NCI-H128 (cell line): Measurements from ENCODE around the gene NOC2L.
"Not testable (repeated sequence)": the region's sequence is repeated elsewhere in the genome, so short reads cannot be mapped to it uniquely, and the experiment has no call there.

Experiments
- DNase-seq: peaks from one replicate; lab custom pipeline; 2025; ENCODE audit not compliant: unreplicated experiment; lab: John Stamatoyannopoulos, UW

NOC2L gene

DNA sequence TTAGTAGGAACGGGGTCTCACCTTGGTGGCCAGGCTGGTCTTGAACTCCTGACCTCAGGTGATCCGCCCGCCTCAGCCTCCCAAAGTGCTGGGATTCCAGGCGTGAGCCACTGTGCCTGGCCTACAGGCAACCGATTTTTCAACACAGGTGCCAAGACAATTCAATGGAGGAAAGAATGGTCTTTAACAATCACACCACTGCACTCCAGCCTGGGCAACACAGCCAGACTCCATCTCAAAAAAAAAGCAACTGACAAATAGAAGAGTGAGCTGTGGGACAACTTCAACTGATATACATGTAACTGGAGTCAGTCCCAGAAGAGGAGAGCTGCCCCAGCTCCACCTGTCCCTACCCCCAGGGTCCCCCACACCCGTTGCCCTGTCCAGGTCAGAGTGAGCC lies 35.5 kb upstream of the NOC2L start:
- not testable (repeated sequence) for DNase-seq

- DNase-seq, result no peak
These were observed 34.4 kb upstream of the NOC2L start for GRCh38 chr1:993379-993995.

DNA sequence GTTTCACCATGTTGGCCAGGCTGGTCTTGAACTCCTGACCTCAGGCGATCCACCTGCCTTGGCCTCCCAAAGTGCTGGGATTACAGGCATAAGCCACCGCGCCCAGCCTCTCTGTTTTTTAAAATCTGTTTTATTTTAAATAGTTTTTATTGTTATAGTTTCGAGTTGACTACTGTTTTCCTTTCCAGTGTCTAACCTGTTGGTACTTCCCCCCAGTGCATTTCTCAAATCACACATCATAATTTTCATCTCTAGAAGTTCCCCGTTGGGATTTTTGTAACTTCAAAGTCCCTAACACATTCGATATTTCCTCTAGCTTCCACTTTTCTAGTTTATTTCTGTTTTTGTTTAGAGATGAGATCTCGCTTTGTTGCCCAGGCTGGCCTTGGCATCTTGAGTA lies 33.3 kb upstream of the NOC2L start:
- DNase-seq, result no peak

- no peak for DNase-seq
These were observed 32.8 kb upstream of the NOC2L start for GRCh38 chr1:991895-992294.

DNA sequence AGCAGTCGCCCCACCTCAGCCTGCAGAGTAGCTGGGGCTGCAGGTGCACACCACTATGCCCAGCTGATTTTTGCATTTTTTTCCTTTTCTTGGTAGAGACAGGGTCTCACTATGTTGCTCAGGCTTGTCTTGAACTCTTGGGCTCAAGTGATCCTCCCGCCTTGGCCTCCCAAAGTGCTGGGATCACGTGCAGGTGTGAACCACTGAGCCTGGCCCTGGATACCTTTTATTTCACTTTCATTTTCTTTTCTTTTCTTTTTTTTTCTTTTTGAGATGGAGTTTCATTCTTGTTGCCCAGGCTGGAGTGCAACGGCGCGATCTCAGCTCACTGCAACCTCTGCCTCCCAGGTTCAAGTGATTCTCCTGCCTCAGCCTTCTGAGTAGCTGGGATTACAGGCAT lies 32.2 kb upstream of the NOC2L start:
- not testable (repeated sequence) for DNase-seq

DNA sequence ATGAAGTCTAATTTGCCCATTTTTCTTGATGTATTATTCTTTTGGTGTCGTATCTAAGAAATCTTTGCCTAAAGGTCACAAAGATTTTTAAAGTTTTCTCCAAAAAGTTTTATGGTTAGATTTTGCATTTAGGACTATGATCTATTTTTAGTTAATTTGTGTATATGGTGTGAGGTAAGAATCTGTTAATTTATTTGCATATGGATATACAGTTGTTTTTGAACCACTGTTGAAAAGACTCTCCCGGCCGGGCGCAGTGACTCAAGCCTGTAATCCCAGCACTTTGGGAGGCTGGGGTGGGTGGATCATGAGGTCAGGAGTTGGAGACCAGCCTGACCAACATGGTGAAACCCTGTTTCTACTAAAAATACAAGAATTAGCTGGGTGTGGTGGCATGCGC lies 29.0 kb upstream of the NOC2L start:
- DNase-seq, result not testable (repeated sequence)

DNA sequence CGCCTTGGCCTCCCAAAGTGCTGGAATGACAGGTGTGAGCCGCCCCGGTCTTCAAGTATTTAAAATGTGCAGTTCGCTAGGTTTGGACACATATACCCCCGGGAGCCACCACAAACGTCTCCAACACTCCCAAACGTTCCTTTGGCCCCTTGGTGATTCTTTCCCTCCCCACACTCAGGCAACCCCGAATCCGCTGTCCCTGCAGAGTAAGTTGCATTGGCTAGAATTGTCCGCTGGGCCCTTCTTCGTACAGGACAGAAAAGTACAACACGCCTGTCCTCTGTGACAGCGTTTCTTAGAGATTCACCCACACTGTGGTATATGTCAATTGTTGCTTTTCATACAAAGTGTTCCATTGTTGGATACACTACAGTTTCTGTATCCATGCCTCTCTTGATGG lies 26.1 kb upstream of the NOC2L start:
- no peak for DNase-seq

- DNase-seq, result no peak
These were observed 25.4 kb upstream of the NOC2L start for GRCh38 chr1:984476-984814.

GRCh38 chr1:983798-984475 lies 24.9 kb upstream of the NOC2L start:
- no peak for DNase-seq

- no peak for DNase-seq
These were observed 23.8 kb upstream of the NOC2L start for GRCh38 chr1:982765-983436.

GRCh38 chr1:981955-982558 lies 23.0 kb upstream of the NOC2L start, which contains the start of gene PERM1:
Gene PERM1 (minus strand): TSS chr1:982093. CDS start chr1:981029, 1,064 bp downstream.
- no peak for DNase-seq

DNA sequence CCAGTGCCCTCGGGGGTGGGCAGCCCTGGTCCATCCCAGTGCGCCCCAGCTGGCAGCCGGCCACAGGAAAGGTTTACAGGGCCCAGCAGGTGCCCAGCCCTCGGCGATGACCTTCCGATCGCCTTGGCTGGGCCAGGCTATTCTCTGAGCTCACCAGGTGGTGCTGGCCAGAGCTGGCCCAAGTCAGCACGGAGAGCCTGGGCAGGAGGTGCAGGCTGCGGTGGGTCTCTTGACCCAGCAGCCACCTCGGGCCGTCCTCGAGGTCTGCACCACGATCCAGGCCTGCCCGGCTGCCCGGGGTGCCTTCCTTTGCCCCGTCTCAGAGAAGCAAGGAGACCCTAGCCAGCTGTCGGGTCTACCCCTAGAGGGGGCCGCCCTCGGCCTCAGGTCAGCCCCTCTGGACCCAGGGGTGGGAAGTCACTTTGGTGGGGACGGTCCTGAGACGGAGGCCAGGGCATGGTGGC lies 22.5 kb upstream of the NOC2L start:
- no peak for DNase-seq

DNA sequence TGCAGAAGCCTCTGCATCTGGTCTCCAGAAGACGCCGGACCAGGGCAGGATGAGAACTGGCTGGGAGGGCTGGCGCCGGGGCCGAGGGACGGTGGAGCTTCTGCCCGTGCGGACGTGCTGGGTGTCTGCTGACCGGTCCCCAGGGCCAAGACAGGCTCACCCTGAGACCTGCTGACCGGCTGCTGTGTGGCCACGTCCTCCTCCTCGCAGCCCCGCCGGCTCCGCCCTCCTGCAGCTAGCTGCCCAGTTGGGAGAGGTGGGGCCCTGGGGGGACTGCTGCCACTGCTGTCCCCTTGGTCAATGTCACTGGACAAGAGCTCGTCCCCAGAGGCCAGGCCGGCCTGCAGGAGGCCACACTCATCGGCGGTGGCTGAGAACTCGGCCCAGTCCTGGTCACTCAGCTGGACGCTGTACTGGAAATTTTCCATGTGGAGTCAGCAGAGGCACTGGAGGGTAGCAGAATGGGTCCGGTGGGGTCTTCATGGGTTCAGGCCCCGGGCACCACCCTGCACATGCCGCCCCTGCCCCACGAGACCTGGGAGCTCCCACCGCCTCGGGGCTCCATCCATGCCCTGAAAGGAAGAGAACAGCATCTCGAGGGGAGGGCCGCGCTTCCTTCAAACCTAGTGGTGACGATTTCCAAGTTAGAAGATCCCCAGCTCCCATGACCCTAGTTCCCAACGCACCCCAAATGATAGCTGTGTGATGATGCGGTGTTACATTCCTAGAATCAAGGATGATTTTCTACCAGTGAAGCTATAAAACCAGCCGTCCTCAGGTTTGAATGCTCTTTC lies 21.7 kb upstream of the NOC2L start:
- no peak for DNase-seq

- no peak for DNase-seq
These were observed 21.1 kb upstream of the NOC2L start for GRCh38 chr1:980137-980571.

GRCh38 chr1:979744-980072 lies 20.7 kb upstream of the NOC2L start:
- DNase-seq, result no peak

GRCh38 chr1:978835-979743 lies 20.0 kb upstream of the NOC2L start:
- DNase-seq, result no peak

DNA sequence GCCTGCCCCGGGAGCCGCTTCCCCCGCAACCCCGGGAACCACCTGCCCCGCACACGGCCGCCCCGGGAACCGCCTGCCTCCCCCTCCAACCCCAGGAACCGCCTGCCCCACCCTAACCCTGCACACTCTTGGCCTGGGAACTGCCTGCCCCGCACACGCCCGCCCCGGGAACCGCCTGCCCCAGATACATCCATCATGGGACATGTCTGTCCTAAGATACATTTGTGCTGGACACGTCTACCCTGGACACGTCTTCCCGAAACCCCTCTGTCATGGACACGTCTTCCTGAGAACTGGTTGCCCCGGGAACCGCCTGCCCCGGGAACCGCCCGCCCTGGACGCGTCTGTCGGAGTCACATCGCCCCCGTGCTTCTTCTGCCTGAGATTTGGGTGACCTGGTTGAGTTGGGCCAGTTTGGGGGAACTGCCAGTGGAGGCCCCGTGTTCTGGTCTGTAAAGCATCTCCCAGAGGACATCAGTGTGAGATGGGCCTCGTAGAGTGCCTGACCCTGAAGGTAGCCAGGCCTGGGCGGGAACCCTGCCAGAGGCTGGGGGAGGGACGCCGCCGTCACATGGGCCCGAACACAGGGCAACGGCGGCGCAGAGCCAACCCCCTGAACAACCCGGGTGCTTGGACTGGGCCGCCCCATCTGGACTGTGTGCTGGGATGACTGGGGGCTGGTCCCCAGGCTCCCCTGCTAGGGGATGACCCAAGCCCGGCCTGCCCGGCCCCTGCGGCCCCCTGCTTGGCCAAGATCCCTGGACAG lies 19.2 kb upstream of the NOC2L start:
- no peak for DNase-seq

DNA sequence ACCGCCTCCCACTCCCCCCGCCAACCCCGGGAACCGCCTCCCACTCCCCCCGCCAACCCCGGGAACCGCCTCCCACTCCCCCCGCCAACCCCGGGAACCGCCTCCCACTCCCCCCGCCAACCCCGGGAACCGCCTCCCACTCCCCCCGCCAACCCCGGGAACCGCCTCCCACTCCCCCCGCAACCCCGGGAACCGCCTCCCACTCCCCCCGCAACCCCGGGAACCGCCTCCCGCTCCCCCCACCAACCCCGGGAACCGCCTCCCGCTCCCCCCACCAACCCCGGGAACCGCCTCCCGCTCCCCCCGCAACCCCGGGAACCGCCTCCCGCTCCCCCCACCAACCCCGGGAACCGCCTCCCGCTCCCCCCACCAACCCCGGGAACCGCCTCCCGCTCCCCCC lies 17.7 kb upstream of the NOC2L start:
- not testable (repeated sequence) for DNase-seq

GRCh38 chr1:975896-976683 lies 17.0 kb upstream of the NOC2L start:
- DNase-seq, result peak; percentile 49
